Pancreas (tissue), 10 donors: ENCODE data around the gene PCTP. TPM values are rescaled to one million over a fixed set of nuclear protein-coding genes. Genes with fewer than 3 reads are reported as not detected.

Source experiments
- ATAC-seq, 4 donors: fragments of 200-7000 bp; cut with Tn5 transposase; one replicate each; pipeline versions ENCODE4 v1.8.0 to v1.9.1; 2020; ENCODE audit warnings: mild to moderate bottlenecking in 4 of 4, moderate library complexity in 4 of 4
- DNase-seq, 6 donors: peaks; one replicate each; pipeline ENCODE4 v3.0.0-alpha.2; 2020
- FAIRE-seq: peaks from 2 replicates; lab custom pipeline; 2012; peaks lifted over from hg19 to GRCh38; lab: Jason Lieb, UNC
- H3K27ac ChIP-seq, 4 donors: fragments of 200-600 bp; sonication (generic); 1 replicate in 3 of 4; 2 replicates in 1 of 4; pipeline versions ENCODE4 v1.5.0 to v1.8.0; 2020
- H3K27me3 ChIP-seq, 4 donors: fragments of 200-600 bp; one replicate each; pipeline ENCODE4 v1.8.0; 2021
- H3K36me3 ChIP-seq, 3 donors: fragments of 200-600 bp; sonication (generic) in 1 of 3; one replicate each; pipeline versions ENCODE4 v1.5.0 to v1.8.0; 2020 to 2021
- H3K4me1 ChIP-seq, 3 donors: fragments of 200-600 bp; one replicate each; pipeline ENCODE4 v1.8.0; 2021
- H3K4me3 ChIP-seq, 4 donors: fragments of 200-600 bp; sonication (generic) in 2 of 4; one replicate each; pipeline versions ENCODE4 v1.5.0 to v1.8.0; 2020 to 2021
- H3K9me3 ChIP-seq, 4 donors: fragments of 200-600 bp; one replicate each; pipeline ENCODE4 v1.8.0; 2021
- WGBS, 2 donors: extraction: QIAGEN DNeasy Blood & Tissue Kit; methylation state at CpG; one replicate each; pipeline ENCODE4 v1.1.7; 2013; 5-methylcytosine and 5-hydroxymethylcytosine counted together
- intact Hi-C, 3 donors: fragments of 100-400 bp; cut with DNase I; formaldehyde crosslinking; loops; one replicate each; pipeline versions ENCODE4 v1.11.1 to v1.14.2; 2022
- polyA plus RNA-seq, 2 donors: library from polyadenylated mRNA; stranded (reverse); fragments of 200-250 nt; gene quantifications; one replicate each; pipeline ENCODE4 v1.2.3, GENCODE V29; 2013
- total RNA-seq, 6 donors: library from RNA; stranded (reverse); fragmentation: NEBNext Ultra II Directional in 4 of 6; extraction: Animal tissue kit (Norgen Biotek cat#: 25700) in 4 of 6; gene quantifications; one replicate each; pipeline versions ENCODE4 v1.2.1 to v1.2.4, GENCODE V29; 2021 to 2023
- TF ChIP-seq, protein P1 (sequence below), 4 donors: fragments of 200-600 bp; sonication (generic) in 3 of 4; IDR thresholded peaks; one replicate each; pipeline versions ENCODE4 v1.5.0 to v1.8.0; 2021; ENCODE audit warnings: antibody characterized with exemption in 4 of 4
- donor health status: healthy with polysubstance abuse.
- donor health status: DM: no; HTN: no; CAD: no; lungs with moderate emphysema.
- donor health status: DM: no; HTN: no; CAD: no.
- donor health status: control.
- donor health status: control.
- donor health status: Bipolar disorder and iron deficiency.
- donor health status: DM: yes; HTN: yes; CAD: no.
- donor health status: DM: no; HTN: no; CAD: no.
- donor health status: DM: no; HTN: no; CAD: no.
- donor health status: DM: yes; HTN: yes; CAD: no.

PCTP gene
- total and polyA plus RNA-seq, 8 donors = 3.9 to 9.3 (median 6.5) TPM

DNA sequence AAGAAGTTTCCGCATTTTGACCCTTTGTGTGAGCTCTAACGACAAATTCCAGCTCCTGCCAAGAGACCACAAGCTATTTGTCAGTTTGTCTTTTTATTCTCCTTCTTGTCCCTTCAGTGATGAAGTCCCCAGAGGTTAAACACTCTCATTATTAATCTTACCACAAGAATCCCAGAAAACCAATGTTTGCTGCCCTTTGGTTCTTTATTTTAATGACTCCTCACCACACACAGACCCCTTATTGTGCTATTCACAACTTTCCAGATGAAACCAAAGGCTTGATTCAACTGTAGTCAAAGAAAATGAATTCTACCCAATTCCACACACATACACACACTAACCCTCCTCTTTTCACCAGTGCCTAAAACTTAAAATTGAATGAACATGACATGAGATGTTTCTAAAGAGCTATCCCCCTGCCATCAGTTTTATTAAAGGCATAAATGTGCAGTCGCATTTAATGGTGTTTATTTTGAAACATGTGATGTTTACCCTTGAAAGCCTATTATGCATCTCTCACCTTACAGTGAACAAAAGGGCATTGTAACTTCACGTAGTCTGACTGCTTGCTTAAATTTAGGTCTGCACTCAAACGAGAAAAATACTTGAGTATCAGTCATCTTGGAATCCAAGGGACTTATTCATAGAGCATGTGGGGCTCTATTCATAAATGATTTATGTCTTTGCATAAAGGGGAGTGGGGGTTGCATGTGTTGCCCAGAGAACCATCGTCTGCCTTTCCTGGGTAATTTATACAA, 44.1 kb downstream of the PCTP start:
- FAIRE-seq (no peak), ATAC-seq (no peak), DNase-seq (no peak)
- H3K27me3 ChIP-seq = no peaks in the 10 kb centered on the region
- H3K9me3 ChIP-seq = no peaks in the 10 kb centered on the region
- H3K4me3 ChIP-seq = no peak overlapping the region
- 30 to 34% methylated on average over 6 of the region's 6 CpGs for WGBS, 2 donors
- no peaks in the 10 kb centered on the region for H3K36me3 ChIP-seq
- H3K27ac ChIP-seq = no peak overlapping the region
- intact Hi-C loops = no loop called here
- no peaks in the 10 kb centered on the region for H3K4me1 ChIP-seq
- TF ChIP-seq, protein P1, sequence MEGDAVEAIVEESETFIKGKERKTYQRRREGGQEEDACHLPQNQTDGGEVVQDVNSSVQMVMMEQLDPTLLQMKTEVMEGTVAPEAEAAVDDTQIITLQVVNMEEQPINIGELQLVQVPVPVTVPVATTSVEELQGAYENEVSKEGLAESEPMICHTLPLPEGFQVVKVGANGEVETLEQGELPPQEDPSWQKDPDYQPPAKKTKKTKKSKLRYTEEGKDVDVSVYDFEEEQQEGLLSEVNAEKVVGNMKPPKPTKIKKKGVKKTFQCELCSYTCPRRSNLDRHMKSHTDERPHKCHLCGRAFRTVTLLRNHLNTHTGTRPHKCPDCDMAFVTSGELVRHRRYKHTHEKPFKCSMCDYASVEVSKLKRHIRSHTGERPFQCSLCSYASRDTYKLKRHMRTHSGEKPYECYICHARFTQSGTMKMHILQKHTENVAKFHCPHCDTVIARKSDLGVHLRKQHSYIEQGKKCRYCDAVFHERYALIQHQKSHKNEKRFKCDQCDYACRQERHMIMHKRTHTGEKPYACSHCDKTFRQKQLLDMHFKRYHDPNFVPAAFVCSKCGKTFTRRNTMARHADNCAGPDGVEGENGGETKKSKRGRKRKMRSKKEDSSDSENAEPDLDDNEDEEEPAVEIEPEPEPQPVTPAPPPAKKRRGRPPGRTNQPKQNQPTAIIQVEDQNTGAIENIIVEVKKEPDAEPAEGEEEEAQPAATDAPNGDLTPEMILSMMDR (IDR thresholded peaks at IDR 0.05) = no peak

DNA sequence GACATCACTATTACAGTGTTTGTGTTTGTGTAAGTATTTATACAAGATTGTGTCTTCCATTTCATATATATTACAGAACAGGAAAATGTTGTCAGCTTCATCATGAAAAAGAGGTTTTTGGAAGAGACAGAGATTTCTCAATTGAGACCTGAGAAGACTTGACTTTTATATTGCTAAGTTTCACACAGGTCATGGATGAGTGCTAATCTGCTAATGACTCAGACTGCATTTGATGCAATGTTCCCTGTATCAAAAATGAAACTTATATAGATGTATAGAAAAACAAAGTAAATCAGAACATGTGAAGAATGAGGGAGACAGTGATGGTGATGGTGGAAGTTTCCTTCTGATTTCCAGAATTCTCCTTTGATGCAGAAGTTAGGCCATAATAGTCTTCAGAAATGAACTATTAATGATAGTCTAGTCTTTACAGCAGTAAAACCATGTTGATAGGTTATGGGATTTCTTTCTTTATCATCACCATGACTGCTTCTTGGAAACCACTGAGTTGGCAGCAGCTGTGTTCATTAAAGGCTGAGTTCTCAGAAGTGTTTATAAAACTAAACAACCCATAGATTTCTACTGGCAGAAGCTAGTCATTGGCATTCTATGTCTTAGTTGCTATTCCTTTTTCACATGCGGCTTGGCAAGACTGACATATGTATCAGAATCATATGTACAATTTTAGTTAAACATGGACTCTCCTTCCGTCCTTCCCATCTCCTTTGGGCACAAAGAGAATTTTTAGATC, 56.1 kb downstream of the PCTP start:
- FAIRE-seq (no peak), DNase-seq (no peak), ATAC-seq (no peak)
- Histone ChIP-seq H3K4me1 (no peaks in the 10 kb centered on the region), H3K27ac (no peak overlapping the region), H3K4me3 (no peak overlapping the region), H3K27me3 (no peaks in the 10 kb centered on the region), H3K36me3 (no peaks in the 10 kb centered on the region), H3K9me3 (no peaks in the 10 kb centered on the region)
- TF ChIP-seq, protein P1 (IDR thresholded peaks at IDR 0.05) = no peak
- intact Hi-C loops = no loop called here
- 82 to 85% methylated on average over 2 of the region's 2 CpGs for WGBS, 2 donors

DNA sequence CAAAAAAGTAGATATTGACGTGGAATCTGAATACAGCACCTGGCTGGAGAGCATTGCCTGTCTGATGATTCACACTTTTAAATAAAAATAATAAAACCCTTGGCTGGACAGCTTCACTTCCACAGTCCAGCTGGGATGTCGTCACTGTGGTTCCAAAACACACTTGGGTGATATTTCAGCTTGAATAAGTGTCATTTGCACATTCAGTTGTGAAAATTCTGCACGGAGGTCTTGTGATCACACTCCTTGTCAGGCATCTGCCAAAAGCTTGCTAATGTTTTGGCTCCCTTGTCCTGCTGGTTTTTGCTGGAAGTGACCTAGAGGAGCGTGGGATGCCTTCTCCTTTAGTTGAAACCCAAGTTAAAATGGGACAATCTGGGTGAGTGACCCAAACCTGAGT, 60.7 kb downstream of the PCTP start:
- no peak overlapping the region for H3K4me3 ChIP-seq
- no peak for FAIRE-seq
- 75 to 83% methylated on average over 4 of the region's 4 CpGs for WGBS, 2 donors
- no peak for DNase-seq
- H3K9me3 ChIP-seq = no peaks in the 10 kb centered on the region
- ATAC-seq = no peak
- intact Hi-C loops = no loop called here
- H3K4me1 ChIP-seq = no peaks in the 10 kb centered on the region
- TF ChIP-seq, protein P1 (IDR thresholded peaks at IDR 0.05) = no peak
- H3K27me3 ChIP-seq = no peaks in the 10 kb centered on the region
- H3K27ac ChIP-seq = no peak overlapping the region
- no peaks in the 10 kb centered on the region for H3K36me3 ChIP-seq

DNA sequence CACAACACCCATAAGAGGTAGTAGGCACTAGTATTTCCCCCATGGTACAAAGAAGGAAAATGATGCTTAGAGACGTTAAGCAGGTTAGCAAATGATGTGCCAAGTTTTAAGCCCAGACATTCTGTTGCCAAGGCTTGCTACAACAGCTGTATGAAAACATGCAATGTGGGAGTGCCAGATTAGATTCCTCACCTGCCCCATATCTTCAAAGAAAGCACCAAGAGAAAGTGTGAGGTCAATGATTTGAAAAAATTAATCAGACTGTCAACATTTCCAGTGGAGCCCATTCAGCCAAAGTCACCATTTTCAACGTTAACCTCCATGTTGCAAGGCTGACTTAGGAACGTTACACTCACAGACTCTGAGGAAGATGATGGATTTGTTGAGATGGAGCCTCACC, 61.5 kb downstream of the PCTP start:
- no peaks in the 10 kb centered on the region for H3K36me3 ChIP-seq
- H3K27me3 ChIP-seq = no peaks in the 10 kb centered on the region
- intact Hi-C loops = no loop called here
- FAIRE-seq (no peak), DNase-seq (no peak), ATAC-seq (no peak)
- H3K27ac ChIP-seq = no peak overlapping the region
- no peak overlapping the region for H3K4me3 ChIP-seq
- 50 to 59% methylated on average over 3 of the region's 3 CpGs for WGBS, 2 donors
- TF ChIP-seq, protein P1 (IDR thresholded peaks at IDR 0.05) = no peak
- H3K9me3 ChIP-seq = no peaks in the 10 kb centered on the region
- H3K4me1 ChIP-seq = no peaks in the 10 kb centered on the region

DNA sequence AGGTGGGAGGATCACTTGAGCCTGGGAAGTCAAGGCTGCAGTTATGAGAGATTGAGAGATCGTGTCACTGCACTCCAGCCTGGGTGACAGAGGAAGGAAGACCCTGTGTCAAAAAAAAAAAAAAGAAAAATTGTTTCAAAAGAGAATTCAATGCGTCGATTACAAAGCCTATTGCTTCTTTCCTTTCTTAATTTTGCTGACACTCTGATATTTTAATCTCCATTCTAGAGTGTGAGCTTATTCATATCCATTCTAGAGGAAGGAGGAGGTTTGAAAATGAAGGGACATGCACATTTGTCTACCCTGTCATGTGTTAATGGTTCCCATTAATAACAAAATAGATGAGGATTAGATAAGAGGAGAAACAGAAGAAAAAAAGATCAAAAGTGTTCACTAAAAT, 63.1 kb downstream of the PCTP start:
- Histone ChIP-seq H3K4me1 (no peaks in the 10 kb centered on the region), H3K27ac (no peak overlapping the region), H3K4me3 (no peak overlapping the region), H3K27me3 (no peaks in the 10 kb centered on the region), H3K9me3 (no peaks in the 10 kb centered on the region), H3K36me3 (no peaks in the 10 kb centered on the region)
- TF ChIP-seq, protein P1 (IDR thresholded peaks at IDR 0.05) = no peak
- WGBS, 2 donors = 76 to 79% methylated on average over 3 of the region's 3 CpGs
- no peak for DNase-seq
- intact Hi-C loops = no loop called here
- no peak for FAIRE-seq
- peak in 1 of 4 donors; percentile 11 for ATAC-seq
